ENCODE measurements around the gene DCHS2.

The DCHS2 gene

GRCh38 chr4:154317201-154317999, 174.2 kb downstream of the DCHS2 start:
- no peak for DNase-seq (ENCODE audit: low read depth in 2 of 2)

GRCh38 chr4:154315741-154316140, 175.9 kb downstream of the DCHS2 start:
- DNase-seq (ENCODE audit: low read depth in 2 of 2) = no peak

GRCh38 chr4:154314248-154314647, 177.4 kb downstream of the DCHS2 start:
- DNase-seq (ENCODE audit: low read depth in 2 of 2) = no peak

- no peak for DNase-seq (ENCODE audit: low read depth in 2 of 2)
Observed at GRCh38 chr4:154313004-154313585, 178.5 kb downstream of the DCHS2 start.

GRCh38 chr4:154312246-154312645, 179.4 kb downstream of the DCHS2 start:
- DNase-seq (ENCODE audit: low read depth in 2 of 2) = no peak

- no peak for DNase-seq (ENCODE audit: low read depth in 2 of 2)
Observed at GRCh38 chr4:154310578-154310977, 181.0 kb downstream of the DCHS2 start.

- no peak for DNase-seq (ENCODE audit: low read depth in 2 of 2)
Observed at GRCh38 chr4:154308207-154308606, 183.4 kb downstream of the DCHS2 start.

- DNase-seq (ENCODE audit: low read depth in 2 of 2) = no peak
Observed at GRCh38 chr4:154307451-154307850, 184.1 kb downstream of the DCHS2 start.

GRCh38 chr4:154305616-154306015, 186.0 kb downstream of the DCHS2 start:
- no peak for DNase-seq (ENCODE audit: low read depth in 2 of 2)

GRCh38 chr4:154304679-154305078, 186.9 kb downstream of the DCHS2 start:
- DNase-seq (ENCODE audit: low read depth in 2 of 2) = no peak

GRCh38 chr4:154294652-154295350, 196.8 kb downstream of the DCHS2 start:
- no peak for DNase-seq (ENCODE audit: low read depth in 2 of 2)

- no peak for DNase-seq (ENCODE audit: low read depth in 2 of 2)
Observed at GRCh38 chr4:154293427-154293826, 198.2 kb downstream of the DCHS2 start.

GRCh38 chr4:154292589-154292988, 199.0 kb downstream of the DCHS2 start:
- no peak for DNase-seq (ENCODE audit: low read depth in 2 of 2)

GRCh38 chr4:154277172-154277571, 214.4 kb downstream of the DCHS2 start:
- no peak for DNase-seq (ENCODE audit: low read depth in 2 of 2)

GRCh38 chr4:154276496-154276895, 215.1 kb downstream of the DCHS2 start:
- no peak for DNase-seq (ENCODE audit: low read depth in 2 of 2)

GRCh38 chr4:154254999-154255398, 236.6 kb downstream of the DCHS2 start:
- DNase-seq (ENCODE audit: low read depth in 2 of 2) = no peak

GRCh38 chr4:154234576-154234975, 257.0 kb downstream of the DCHS2 start:
- no peak for DNase-seq (ENCODE audit: low read depth in 2 of 2)

- no peak for DNase-seq (ENCODE audit: low read depth in 2 of 2)
Observed at GRCh38 chr4:154231806-154232478, 259.7 kb downstream of the DCHS2 start.

GRCh38 chr4:154230723-154231122, 260.9 kb downstream of the DCHS2 start:
- DNase-seq (ENCODE audit: low read depth in 2 of 2) = no peak

GRCh38 chr4:154230091-154230490, 261.5 kb downstream of the DCHS2 start:
- no peak for DNase-seq (ENCODE audit: low read depth in 2 of 2)

- DNase-seq (ENCODE audit: low read depth in 2 of 2) = no peak
Observed at GRCh38 chr4:154222875-154223274, 268.7 kb downstream of the DCHS2 start.

GRCh38 chr4:154218051-154218450, 273.5 kb downstream of the DCHS2 start:
- DNase-seq (ENCODE audit: low read depth in 2 of 2) = no peak
